NT2/D1 (cell line): Measurements from ENCODE around the gene ZNF655.

ENCODE experiments used
- SUZ12 ChIP-seq: IDR thresholded peaks from 2 replicates; pipeline ENCODE4 v1.6.1; 2011; ENCODE audit not compliant: insufficient read length, insufficient read depth; ENCODE audit errors: extremely low read depth
- YY1 ChIP-seq: IDR thresholded peaks from 2 replicates; pipeline ENCODE4 v1.6.1; 2011; ENCODE audit not compliant: insufficient read length, insufficient read depth
- ZNF274 ChIP-seq: IDR thresholded peaks from 2 replicates; pipeline ENCODE4 v1.6.1; 2011; ENCODE audit warnings: mild to moderate bottlenecking, low read depth, low read length

- TF ChIP-seq ZNF274 (no peak), YY1 (no peak), SUZ12 (no peak)
Observed at GRCh38 chr7:99553039-99553438, 5.4 kb upstream of the ZNF655 start.
